HUDEP-2 (cell line): Measurements from ENCODE around the gene KLHL21.
"Not testable (repeated sequence)": the region's sequence is repeated elsewhere in the genome, so short reads cannot be mapped to it uniquely, and the experiment has no call there.

Experiments used
- DNase-seq, 76 experiments: peaks; one replicate each; lab custom pipeline; 2025; ENCODE audit not compliant: unreplicated experiment in 76 of 76; lab: John Stamatoyannopoulos, UW

The KLHL21 gene

DNA sequence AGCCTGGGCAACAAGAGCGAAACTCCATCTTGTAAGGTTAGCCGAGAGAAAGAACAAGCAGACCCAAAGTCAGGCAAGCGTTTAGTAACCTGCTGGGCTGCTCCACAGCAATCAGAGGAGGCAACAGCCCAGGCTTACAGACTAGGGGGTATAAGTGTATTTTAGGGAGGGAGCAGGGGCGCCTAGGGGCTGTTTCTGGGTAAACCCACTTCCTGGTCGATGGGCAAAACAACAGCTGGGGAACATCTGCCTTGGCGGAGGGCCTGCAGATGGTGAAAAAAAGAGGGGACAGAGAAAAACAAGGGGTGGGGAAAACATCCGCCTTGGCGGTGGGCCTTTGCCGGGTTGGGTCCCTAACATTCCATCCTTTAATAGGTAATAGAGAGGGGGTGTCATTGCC is 42.4 kb downstream of the KLHL21 start:
- no peak for DNase-seq

DNA sequence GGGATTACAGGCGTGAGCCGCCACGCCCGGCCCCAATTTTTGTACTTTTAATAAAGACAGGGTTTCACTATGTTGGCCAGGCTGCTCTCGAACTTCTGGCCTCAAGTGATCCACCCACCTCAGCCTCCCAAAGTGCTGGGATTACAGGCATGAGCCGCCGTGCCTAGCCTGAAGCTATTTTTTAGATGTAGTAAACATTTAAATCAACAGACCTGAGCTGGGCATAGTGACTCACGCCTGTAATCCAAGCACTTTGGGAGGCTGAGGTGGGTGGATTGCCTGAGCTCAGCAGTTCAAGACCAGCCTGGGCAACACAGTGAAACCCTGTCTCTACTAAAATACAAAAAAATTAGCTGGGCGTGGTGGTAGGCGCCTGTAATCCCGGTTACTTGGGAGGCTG is 43.5 kb downstream of the KLHL21 start:
- not testable (repeated sequence) for DNase-seq

DNA sequence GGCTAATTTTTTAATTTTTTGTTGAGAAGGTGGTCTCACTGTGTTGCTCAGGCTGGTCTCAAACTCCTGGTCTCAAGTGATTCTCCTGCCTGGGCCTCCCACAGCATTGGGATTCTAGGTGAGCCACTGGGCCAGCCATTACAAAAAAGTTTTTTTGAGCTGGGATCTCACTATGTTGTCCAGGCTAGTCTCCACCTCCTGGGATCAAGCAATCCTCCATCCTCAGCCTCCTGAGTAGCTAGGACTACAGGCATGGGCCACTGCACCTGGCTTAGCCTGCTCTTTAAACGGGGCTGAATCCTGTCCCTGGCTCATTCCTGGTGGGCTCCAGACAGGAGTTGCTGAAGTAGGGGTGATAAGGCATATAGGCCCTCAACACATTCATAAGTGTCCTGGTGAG is 45.1 kb downstream of the KLHL21 start:
- no peak for DNase-seq

DNA sequence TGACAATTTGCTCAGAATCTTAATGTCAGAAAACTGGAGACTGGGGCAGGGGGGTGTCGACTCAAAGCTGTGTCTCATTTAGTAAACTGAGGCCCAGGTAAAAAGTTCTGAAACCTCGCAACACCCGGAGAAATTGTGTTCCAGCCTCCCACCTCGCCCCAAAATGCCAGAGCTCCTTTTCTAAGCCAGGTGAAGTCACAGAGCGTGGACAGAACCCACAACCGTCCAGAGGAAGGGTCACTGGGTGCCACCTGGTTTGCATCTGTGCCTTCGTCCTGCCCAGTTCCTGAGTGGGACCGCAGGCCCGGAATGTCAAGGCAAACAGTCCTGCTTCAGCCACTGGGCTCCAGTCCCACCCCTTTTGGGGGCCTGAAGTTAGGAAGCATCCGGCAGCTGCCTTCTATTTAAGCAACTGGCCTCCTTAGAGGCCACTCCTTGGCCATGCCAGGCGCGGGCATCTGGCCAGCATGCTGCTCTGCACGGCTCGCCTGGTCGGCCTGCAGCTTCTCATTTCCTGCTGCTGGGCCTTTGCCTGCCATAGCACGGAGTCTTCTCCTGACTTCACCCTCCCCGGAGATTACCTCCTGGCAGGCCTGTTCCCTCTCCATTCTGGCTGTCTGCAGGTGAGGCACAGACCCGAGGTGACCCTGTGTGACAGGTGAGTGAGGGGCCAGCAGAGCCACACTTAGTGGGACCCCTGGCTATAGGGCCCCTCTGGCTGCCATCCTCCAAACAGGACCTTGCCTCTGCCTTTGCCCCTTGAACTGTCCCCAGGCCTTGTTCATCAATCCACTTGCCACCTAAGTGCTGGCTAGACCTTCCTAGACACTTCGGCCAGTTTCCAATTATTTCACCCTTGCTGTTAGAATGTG is 47.5 kb downstream of the KLHL21 start, which contains the start of gene TAS1R1:
Gene TAS1R1, plus strand, starts transcription at position 401 of the 872 bp plus-strand sequence. Its CDS starts 67 bp downstream, at position 468.
- peak in 1 of 76 experiments; percentile 3 for DNase-seq

DNA sequence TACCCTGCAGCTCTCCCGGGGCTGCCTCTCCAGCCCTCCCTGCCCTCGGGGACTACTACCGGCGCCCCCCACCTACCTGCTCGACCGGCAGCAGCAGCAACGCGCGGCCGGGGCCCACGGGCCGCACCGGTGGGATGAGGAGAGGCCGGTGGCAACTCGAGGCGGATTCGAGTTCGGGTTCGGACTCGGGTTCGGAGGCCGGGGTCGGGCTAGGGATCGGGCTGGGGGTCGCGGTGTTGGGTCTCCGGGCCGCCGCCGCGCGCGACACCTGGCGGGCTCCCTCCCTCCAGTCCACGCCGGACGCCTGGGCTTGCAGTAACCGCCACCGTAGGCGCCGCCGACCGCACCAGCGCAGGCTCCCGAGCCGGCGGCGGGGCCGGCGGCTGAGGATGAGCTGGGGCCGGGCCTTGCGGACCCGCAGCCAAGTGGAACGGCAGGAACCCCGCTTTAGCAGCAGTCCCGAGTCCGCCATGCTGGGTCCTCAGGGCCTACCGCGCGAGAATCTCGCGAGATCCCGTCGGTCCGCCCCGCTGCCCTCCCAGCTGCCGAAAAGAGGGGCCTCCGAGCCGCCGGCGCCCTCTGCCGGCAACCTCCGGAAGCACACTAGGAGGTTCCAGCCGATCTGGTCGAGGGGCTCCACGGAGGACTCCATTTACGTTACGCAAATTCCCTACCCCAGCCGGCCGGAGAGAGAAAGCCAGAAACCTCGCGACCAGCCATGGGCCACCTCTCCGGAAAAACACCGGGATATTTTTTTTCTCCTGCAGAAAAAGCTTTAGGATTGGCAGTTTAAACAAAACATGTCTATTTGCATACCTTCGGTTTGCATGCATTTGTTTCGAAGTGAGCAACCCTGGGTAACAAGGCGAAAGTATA is 48.4 kb downstream of the KLHL21 start, which contains the start of gene NOL9:
Gene NOL9, minus strand, starts transcription at position 483 of the 876 bp plus-strand sequence. Its CDS starts 11 bp downstream, at position 472.
- peak in 74 of 76 experiments; percentile 24 to 94 (median 85) for DNase-seq

DNA sequence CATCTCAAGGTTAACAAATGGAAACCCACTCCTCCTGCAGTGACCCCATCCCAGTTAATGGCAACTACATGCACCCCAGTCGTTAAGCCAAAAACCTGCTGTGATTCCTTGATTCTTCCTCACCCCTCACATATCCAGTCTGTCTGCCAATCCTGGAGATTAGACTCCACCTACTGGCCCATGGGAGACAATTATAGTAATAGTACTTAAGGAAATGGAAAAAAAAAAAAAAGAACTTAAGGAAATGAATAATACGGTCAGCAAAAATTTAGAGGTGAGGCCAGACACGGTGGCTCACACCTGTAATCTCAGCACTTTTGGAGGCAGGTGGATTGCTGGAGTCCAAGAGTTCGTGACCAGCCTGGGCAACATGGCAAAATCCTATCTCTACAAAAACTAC is 55.4 kb downstream of the KLHL21 start:
- DNase-seq, result no peak

DNA sequence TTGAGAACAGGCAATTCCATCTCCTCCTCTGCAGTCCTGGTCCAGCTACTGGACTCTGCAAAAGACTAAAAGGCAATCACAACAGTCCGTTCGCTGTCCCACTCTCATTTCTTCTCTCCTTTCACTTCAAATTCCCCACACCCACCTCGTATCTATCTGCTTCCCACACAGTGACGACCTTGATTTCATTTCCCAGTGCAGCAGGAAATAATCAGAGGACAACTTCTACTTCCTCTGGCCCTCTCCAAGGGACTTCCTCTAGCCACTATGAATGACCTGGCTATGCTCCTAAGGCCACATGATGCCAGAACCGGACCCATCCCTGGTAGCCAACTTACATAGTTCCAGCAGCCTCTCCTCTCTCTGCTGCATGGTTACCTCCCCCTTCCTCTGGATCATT is 56.3 kb downstream of the KLHL21 start:
- no peak for DNase-seq

DNA sequence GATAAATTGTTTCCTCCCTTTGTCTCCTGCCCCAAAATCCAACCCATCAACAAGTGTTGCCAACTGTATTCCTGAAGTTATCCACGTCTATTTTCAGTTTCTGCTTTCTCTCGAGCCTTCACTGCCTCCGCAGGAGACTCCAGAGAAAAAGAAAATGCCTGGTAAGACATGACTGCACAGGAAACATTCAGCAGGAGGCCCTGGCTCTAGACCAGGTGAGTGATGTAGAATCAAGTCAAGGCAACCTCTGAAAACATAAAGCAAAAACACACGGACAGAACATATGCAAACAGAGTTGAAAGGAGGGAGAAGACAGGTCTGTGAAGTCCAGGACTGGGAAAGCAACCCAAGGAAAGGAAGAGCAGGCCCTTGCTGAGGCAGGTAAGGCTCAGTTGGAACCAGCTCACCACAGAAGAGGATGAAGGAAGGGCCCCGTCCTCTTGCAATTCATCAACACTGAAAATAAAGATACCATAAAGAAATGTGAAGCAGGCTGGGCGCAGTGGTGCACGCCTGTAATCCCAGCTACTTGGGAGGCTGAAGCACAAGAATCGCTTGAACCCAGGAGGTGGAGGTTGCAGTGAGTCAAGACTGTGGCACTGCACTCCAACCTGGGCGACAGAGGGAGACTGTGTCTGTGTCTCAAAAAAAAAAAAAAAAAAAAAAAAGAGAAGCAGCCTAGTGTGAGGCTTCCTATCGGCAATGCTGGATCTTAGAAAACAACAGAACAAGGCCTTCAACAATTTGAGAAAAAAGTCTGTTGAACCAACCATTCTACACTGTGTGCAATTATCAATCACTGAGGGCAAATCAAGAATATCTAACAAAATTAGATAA is 57.2 kb downstream of the KLHL21 start:
- DNase-seq, result no peak

DNA sequence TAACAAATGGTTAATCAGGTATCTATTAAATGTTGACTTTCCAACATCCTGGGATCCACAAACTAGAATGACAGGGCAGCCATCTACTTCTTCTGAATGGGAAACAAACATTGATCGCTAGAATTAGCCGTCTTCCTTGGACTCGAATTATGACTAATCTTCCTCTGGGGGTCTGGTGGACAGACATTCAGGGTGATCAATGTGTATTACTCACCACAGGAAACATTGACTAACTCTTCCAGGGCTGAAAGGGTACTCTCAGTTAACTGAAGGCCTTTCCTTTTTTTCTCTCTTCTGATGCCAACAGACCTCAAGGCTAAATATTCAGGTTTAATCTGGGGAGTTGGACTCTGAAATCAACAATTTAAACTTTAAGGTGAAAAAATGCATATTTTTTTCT is 57.8 kb downstream of the KLHL21 start:
- no peak for DNase-seq
